ENCODE measurements around the gene ARHGAP28.

ARHGAP28 gene

DNA sequence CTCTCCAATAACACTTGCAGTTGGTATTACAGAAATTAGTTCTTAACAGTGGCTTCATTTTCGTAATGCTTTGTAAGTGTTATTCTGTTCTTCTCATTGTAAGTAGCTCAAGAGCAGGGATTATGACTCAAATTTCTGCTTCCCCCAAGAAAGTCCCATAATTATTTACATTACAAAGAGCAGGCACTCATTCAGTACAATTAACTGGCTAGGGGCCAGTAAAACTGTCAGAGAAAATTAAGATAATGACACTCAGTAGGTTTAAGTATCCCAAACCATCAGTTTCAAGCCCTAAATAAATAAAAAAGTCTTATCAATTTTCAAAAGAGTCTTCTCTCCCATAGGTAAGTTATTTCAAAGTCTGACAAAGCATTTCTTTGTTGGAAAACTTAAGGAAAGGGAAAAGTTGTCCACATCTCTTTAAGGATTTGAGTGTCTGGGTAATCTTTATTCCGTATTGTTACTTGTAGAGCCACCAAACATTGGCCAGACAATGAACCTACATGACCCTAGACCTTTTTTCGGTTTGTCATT lies 137.1 kb downstream of the ARHGAP28 start:
- in situ Hi-C loops (cut with HindIII; ENCODE audit: low sequenced_read_pairs) = no loop called here

- in situ Hi-C loops (cut with HindIII; ENCODE audit: low sequenced_read_pairs) = no loop called here
These were observed 138.5 kb downstream of the ARHGAP28 start for GRCh38 chr18:6868033-6868432.

GRCh38 chr18:6871566-6871965 lies 142.1 kb downstream of the ARHGAP28 start:
- in situ Hi-C loops (cut with HindIII; ENCODE audit: low sequenced_read_pairs) = no loop called here

DNA sequence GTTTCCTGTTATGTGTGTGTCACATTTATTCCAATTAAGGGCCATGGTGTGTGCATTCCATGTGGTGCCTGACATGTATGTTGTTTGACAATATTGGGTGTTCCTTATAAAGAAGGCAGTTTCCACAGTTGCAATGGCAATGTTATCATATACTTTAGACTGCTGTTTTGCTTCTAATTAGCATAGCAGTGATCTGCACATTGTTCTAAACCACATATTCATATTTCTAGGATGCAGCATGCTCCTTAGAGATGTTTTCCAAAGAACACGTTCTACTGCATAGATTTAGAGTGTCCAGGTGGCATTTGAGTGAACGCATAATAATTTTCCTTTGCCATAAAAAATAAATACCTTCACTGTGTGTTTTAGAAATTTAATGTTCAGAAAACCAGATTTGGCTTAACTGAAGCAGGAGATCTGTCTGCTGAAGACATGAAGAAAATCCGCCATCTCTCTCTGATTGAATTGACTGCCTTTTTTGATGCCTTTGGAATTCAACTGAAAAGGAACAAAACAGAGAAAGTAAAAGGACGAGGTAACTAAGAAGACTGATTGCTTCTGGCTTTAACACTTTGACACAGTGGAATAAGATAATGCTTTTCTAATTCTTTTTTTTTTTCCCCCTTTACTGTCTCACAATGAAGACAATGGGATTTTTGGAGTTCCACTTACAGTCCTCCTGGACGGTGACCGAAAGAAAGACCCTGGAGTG lies 143.7 kb downstream of the ARHGAP28 start:
- in situ Hi-C loops (cut with HindIII; ENCODE audit: low sequenced_read_pairs) = no loop called here

- in situ Hi-C loops (cut with HindIII; ENCODE audit: low sequenced_read_pairs) = no loop called here
These were observed 144.8 kb downstream of the ARHGAP28 start for GRCh38 chr18:6874315-6874714.

GRCh38 chr18:6875749-6876148 lies 146.2 kb downstream of the ARHGAP28 start:
- in situ Hi-C loops (cut with HindIII; ENCODE audit: low sequenced_read_pairs) = no loop called here

DNA sequence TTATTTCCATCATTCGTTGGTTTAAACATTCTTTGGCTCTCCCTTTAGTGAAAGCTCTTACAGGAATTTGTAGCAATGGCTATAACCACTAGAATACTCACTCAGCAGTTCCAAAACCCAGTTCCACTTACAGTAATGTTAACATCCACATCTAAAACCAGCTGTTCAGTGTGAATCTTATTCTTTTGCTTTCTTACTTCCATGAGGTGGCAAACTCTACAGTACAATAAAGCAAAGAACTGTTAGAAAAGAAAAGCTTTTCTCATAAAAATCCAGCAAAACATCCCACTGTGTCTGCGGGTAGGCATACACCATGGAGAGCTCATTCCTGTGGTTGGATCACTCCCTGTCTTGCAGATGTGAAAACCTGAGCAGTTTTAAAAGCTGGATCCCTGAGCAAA lies 147.1 kb downstream of the ARHGAP28 start:
- in situ Hi-C loops (cut with HindIII; ENCODE audit: low sequenced_read_pairs) = no loop called here

DNA sequence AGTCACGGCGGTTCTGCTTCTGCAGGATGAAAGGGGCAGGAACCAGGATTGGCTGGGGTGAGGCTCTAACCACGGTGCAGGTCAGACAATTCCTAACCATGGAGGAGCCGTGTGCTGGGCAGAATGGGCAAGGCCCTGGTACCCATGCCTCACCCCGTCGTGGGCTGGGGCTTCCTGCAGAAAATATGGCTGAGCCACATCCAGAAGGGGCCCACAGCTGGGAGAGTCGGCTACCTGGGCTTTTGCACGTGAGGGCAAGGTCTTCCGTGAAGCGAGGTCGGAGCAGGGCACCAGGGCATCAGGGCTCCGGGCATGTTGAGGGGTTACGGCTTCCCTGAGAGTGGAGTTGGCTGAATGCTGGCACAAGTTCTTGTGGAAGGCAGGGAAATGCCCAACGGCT lies 147.8 kb downstream of the ARHGAP28 start:
- in situ Hi-C loops (cut with HindIII; ENCODE audit: low sequenced_read_pairs) = no loop called here

DNA sequence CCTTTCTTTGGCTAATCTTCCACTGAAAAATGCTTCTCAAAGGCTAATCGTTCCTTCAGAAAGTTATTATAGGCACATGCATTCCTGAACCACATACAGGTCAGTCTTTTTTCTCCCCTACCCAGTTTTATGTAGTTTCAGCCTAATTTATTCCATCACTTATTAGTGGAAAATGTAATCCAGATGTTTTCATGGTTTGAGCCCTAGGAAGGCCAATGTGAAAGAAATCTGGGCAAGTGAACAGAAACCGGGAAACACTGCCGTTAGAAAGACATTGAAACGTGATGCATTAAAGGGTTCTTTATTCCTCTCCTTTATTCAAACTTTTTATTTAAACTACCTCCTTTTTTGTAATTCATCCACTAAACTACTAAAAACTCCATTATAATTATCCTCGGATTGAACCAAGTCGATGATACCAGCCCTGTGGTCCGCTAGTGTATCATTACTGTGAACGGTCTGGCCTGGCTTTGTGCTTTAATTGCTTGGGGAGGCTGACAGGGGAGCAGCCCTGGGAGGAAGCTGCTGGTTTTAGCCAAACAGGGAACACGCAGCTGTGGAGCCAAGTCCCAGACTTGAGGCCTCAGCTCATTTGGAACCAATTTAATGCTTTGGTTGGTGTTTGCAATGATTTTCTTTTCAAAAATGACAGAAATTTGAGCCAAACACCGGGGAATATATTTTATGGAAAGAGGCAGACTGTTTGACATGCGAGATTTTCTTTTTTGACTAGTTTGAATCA lies 149.2 kb downstream of the ARHGAP28 start:
- in situ Hi-C loops (cut with HindIII; ENCODE audit: low sequenced_read_pairs) = no loop called here

DNA sequence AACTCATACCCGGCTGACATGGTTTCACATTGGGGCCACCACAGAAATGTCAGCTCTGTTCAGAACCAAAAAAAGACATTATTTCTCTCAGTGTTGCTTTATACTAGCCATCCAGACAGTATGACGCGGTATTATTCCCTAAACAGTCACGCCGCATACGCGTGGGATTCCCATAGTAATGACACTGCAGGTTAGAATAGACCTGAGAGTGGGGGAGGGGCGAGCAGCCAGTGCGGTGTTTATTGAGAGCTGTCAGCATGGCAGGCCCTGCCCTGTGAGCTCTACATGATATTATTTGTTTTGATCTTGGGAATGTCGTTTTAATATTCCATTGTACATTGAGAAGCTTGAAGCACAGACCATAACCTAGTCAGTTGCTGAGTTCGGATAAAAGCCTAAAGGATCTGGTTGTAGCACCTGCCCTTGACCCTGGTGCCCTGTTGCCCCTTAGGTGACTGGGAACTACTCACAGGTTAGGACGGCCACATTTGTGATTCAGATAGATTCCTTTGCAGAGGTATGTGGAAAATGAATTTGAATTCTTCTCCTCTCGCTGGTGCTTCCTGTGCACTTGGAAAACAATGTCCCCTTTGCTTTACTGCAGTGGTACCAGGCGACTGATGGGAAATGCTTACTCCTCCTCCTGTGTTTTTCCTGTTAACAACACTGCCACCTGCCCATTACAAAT lies 150.1 kb downstream of the ARHGAP28 start:
- in situ Hi-C loops (cut with HindIII; ENCODE audit: low sequenced_read_pairs) = loop anchor here (5.0 kb wide), 1 partner anchor 337 kb away; no protein-coding TSS in a partner anchor

DNA sequence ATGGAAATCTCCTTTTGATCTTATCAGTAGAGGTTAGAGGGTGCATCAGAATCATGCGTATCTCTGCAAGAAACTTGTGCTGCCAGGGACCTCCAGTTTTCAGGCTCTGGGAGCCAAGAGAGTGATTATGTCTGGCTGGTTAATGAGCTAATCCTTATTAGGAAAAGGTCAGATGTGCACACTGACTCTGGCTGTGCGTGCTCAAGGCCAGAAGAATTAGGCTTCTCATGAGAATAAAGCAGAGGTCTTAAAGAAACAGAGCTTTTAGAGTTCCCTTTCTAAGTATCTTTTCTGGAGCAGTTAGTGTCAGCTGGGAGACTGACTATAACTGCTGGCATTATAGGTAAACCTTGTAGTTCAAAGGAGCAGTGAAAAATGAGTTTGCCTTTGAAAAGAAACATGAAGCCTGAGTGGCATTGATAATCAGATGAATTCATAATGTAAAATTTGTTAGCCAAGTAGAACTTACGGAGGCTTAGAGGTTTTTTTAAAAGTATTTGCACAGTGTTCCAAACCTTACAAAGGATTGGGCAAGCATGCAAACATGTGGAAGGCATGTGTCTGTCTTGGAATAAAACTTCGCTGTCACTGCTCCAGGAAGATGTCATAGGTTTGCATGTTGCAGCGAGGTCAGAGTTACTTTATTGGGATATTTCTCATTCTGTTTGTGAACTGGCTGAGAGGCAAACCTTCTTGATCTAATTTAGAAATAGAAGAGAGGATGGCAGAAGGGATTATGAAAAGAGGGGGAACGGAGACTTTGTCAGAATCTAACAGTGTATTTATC lies 151.7 kb downstream of the ARHGAP28 start:
- in situ Hi-C loops (cut with HindIII; ENCODE audit: low sequenced_read_pairs) = loop anchor here (5.0 kb wide), 1 partner anchor 339 kb away; no protein-coding TSS in a partner anchor

GRCh38 chr18:6882401-6882800 lies 152.9 kb downstream of the ARHGAP28 start:
- in situ Hi-C loops (cut with HindIII; ENCODE audit: low sequenced_read_pairs) = loop anchor here (5.0 kb wide), 1 partner anchor 340 kb away; no protein-coding TSS in a partner anchor

DNA sequence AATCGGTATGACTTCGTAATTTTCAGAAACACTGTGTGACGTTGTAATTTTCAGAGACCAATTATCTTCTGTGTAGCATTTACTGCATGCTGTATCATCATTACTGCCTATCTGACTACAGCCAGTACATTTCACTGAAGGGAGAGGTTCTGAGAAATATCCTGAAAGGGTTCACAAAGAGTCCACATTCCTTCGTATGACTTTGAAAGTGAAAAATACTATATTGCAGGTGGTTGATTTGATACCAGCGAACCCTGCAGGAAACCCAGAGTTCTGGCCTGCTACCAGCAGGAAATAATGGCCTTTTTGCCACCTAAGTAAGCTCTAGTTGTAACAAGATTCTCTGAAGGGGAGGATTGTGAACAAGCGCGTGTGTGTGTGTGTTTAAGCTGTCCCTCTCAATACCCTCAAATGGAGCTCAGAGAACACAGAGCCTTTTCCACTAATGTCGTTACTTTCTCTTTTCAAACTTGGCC lies 155.5 kb downstream of the ARHGAP28 start:
- in situ Hi-C loops (cut with HindIII; ENCODE audit: low sequenced_read_pairs) = no loop called here

GRCh38 chr18:6885992-6886796 lies 156.7 kb downstream of the ARHGAP28 start:
- in situ Hi-C loops (cut with HindIII; ENCODE audit: low sequenced_read_pairs) = no loop called here

DNA sequence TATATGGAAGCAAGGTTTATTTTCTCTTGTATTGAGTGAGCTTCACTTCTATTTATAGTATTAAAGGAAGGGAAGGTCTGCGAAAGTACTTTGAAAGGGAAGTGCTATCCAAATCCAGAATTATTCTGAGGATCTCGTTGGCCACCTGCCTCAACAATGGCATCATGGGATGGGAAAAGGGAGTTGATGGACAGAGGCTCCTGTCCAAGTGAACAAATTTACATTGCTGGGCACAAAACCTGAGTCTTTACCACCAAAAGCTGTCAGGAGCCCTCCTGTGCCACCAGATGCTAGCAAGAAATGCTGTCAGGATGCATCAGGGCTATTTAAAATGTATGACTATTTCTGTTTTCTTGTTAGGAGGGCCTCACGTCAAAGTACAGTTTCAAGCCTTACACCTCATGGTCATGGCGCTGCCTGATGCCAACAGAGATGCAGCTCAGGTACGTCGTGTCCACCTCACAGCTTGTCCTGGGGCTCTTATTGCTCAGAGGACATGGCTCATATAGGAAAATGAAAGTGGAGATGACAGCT lies 157.3 kb downstream of the ARHGAP28 start:
- in situ Hi-C loops (cut with HindIII; ENCODE audit: low sequenced_read_pairs) = no loop called here

- in situ Hi-C loops (cut with HindIII; ENCODE audit: low sequenced_read_pairs) = no loop called here
These were observed 162.3 kb downstream of the ARHGAP28 start for GRCh38 chr18:6891788-6892187.

GRCh38 chr18:6901286-6901926 lies 171.9 kb downstream of the ARHGAP28 start:
- in situ Hi-C loops (cut with HindIII; ENCODE audit: low sequenced_read_pairs) = no loop called here

DNA sequence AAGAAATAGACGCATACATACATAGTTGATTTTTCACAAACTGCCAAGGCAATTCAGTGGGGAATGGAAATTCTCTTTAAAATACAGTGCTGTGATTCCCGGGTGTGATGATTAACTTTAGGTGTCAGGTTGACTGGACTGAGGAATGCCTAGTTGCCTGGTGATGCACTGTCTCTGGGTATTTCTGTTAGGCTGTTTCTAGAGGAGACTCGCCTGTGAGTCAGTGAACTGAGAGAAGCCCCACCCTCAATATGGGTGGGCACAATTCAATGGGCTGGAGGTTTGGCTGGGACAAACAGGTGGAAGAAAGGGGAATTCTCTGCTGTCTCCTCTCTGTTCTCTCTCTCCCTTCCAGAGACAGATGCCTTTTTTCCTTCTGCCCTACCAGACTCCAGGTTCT lies 187.6 kb downstream of the ARHGAP28 start:
- in situ Hi-C loops (cut with HindIII; ENCODE audit: low sequenced_read_pairs) = loop anchor here (10.0 kb wide), 1 partner anchor 248 kb away; no protein-coding TSS in a partner anchor

Data from endothelial cell of hepatic sinusoid (primary cell).